Measurements from ENCODE around the gene SLC25A21. TPM values are rescaled to one million over a fixed set of nuclear protein-coding genes. Genes with fewer than 3 reads are reported as not detected.

The SLC25A21 gene
- total and polyA plus RNA-seq, 2 experiments from 2014 or later = 10.6 to 12.1 TPM

GRCh38 chr14:36738269-36738668, 434.1 kb downstream of the SLC25A21 start:
- Histone ChIP-seq H3K4me3 (no peak overlapping the region), H2AFZ (no peak overlapping the region), H3K36me3 (ENCODE audit: insufficient read depth) (no peaks in the 10 kb centered on the region), H3K27me3 (ENCODE audit: insufficient read depth) (no peaks in the 10 kb centered on the region), H3K79me2 (replicated peaks; ENCODE audit: insufficient read depth) (no peaks in the 10 kb centered on the region), H4K20me1 (replicated peaks; ENCODE audit: insufficient read depth) (no peaks in the 10 kb centered on the region), H3K9me2 (ENCODE audit: insufficient read depth) (no peaks in the 10 kb centered on the region), H3K4me2 (no peak overlapping the region), H3K27ac (ENCODE audit: low read depth) (no peak overlapping the region), H3K4me1 (ENCODE audit: insufficient read depth) (no peaks in the 10 kb centered on the region), H3F3A (replicated peaks; ENCODE audit: low read depth) (no peaks in the 10 kb centered on the region)
- peaks cover 4% of the 10 kb centered on the region; the same call in 2 of the 3 replicates for H3K4me1 Mint-ChIP-seq
- H3K36me3 Mint-ChIP-seq (ENCODE audit: low read depth) = no peaks in the 10 kb centered on the region
- no peaks in the 10 kb centered on the region for H3K27me3 Mint-ChIP-seq (ENCODE audit: insufficient read depth, low read depth, poor library complexity)
- no peaks in the 10 kb centered on the region for H3K9me3 Mint-ChIP-seq
- H3K4me3 Mint-ChIP-seq = no peak overlapping the region
- no peak for DNase-seq (ENCODE audit: low spot score)
- no peak overlapping the region for H3K27ac Mint-ChIP-seq
- ATAC-seq = no peak
- no peak for TF ChIP-seq STAT1 (IDR thresholded peaks at IDR 0.05; ENCODE audit: unreplicated experiment)
- TF ChIP-seq NANOG (IDR thresholded peaks at IDR 0.05; ENCODE audit: borderline replicate concordance) = no peak
- TF ChIP-seq, protein P1, sequence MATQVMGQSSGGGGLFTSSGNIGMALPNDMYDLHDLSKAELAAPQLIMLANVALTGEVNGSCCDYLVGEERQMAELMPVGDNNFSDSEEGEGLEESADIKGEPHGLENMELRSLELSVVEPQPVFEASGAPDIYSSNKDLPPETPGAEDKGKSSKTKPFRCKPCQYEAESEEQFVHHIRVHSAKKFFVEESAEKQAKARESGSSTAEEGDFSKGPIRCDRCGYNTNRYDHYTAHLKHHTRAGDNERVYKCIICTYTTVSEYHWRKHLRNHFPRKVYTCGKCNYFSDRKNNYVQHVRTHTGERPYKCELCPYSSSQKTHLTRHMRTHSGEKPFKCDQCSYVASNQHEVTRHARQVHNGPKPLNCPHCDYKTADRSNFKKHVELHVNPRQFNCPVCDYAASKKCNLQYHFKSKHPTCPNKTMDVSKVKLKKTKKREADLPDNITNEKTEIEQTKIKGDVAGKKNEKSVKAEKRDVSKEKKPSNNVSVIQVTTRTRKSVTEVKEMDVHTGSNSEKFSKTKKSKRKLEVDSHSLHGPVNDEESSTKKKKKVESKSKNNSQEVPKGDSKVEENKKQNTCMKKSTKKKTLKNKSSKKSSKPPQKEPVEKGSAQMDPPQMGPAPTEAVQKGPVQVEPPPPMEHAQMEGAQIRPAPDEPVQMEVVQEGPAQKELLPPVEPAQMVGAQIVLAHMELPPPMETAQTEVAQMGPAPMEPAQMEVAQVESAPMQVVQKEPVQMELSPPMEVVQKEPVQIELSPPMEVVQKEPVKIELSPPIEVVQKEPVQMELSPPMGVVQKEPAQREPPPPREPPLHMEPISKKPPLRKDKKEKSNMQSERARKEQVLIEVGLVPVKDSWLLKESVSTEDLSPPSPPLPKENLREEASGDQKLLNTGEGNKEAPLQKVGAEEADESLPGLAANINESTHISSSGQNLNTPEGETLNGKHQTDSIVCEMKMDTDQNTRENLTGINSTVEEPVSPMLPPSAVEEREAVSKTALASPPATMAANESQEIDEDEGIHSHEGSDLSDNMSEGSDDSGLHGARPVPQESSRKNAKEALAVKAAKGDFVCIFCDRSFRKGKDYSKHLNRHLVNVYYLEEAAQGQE (IDR thresholded peaks at IDR 0.05; ENCODE audit: unreplicated experiment) = no peak
- no peak for TF ChIP-seq ETS1 (IDR thresholded peaks at IDR 0.05)
- TF ChIP-seq CREB1 (CRISPR knock-in tag; IDR thresholded peaks at IDR 0.05; ENCODE audit: low read depth) = no peak
- TF ChIP-seq EZH2 (IDR thresholded peaks at IDR 0.05; ENCODE audit: low read depth, unreplicated experiment) = no peak
- TF ChIP-seq, protein P2, sequence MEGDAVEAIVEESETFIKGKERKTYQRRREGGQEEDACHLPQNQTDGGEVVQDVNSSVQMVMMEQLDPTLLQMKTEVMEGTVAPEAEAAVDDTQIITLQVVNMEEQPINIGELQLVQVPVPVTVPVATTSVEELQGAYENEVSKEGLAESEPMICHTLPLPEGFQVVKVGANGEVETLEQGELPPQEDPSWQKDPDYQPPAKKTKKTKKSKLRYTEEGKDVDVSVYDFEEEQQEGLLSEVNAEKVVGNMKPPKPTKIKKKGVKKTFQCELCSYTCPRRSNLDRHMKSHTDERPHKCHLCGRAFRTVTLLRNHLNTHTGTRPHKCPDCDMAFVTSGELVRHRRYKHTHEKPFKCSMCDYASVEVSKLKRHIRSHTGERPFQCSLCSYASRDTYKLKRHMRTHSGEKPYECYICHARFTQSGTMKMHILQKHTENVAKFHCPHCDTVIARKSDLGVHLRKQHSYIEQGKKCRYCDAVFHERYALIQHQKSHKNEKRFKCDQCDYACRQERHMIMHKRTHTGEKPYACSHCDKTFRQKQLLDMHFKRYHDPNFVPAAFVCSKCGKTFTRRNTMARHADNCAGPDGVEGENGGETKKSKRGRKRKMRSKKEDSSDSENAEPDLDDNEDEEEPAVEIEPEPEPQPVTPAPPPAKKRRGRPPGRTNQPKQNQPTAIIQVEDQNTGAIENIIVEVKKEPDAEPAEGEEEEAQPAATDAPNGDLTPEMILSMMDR (conservative IDR thresholded peaks at IDR 0.05; ENCODE audit: low read depth in 2 of 2) = no peak
- TF ChIP-seq, protein P3, sequence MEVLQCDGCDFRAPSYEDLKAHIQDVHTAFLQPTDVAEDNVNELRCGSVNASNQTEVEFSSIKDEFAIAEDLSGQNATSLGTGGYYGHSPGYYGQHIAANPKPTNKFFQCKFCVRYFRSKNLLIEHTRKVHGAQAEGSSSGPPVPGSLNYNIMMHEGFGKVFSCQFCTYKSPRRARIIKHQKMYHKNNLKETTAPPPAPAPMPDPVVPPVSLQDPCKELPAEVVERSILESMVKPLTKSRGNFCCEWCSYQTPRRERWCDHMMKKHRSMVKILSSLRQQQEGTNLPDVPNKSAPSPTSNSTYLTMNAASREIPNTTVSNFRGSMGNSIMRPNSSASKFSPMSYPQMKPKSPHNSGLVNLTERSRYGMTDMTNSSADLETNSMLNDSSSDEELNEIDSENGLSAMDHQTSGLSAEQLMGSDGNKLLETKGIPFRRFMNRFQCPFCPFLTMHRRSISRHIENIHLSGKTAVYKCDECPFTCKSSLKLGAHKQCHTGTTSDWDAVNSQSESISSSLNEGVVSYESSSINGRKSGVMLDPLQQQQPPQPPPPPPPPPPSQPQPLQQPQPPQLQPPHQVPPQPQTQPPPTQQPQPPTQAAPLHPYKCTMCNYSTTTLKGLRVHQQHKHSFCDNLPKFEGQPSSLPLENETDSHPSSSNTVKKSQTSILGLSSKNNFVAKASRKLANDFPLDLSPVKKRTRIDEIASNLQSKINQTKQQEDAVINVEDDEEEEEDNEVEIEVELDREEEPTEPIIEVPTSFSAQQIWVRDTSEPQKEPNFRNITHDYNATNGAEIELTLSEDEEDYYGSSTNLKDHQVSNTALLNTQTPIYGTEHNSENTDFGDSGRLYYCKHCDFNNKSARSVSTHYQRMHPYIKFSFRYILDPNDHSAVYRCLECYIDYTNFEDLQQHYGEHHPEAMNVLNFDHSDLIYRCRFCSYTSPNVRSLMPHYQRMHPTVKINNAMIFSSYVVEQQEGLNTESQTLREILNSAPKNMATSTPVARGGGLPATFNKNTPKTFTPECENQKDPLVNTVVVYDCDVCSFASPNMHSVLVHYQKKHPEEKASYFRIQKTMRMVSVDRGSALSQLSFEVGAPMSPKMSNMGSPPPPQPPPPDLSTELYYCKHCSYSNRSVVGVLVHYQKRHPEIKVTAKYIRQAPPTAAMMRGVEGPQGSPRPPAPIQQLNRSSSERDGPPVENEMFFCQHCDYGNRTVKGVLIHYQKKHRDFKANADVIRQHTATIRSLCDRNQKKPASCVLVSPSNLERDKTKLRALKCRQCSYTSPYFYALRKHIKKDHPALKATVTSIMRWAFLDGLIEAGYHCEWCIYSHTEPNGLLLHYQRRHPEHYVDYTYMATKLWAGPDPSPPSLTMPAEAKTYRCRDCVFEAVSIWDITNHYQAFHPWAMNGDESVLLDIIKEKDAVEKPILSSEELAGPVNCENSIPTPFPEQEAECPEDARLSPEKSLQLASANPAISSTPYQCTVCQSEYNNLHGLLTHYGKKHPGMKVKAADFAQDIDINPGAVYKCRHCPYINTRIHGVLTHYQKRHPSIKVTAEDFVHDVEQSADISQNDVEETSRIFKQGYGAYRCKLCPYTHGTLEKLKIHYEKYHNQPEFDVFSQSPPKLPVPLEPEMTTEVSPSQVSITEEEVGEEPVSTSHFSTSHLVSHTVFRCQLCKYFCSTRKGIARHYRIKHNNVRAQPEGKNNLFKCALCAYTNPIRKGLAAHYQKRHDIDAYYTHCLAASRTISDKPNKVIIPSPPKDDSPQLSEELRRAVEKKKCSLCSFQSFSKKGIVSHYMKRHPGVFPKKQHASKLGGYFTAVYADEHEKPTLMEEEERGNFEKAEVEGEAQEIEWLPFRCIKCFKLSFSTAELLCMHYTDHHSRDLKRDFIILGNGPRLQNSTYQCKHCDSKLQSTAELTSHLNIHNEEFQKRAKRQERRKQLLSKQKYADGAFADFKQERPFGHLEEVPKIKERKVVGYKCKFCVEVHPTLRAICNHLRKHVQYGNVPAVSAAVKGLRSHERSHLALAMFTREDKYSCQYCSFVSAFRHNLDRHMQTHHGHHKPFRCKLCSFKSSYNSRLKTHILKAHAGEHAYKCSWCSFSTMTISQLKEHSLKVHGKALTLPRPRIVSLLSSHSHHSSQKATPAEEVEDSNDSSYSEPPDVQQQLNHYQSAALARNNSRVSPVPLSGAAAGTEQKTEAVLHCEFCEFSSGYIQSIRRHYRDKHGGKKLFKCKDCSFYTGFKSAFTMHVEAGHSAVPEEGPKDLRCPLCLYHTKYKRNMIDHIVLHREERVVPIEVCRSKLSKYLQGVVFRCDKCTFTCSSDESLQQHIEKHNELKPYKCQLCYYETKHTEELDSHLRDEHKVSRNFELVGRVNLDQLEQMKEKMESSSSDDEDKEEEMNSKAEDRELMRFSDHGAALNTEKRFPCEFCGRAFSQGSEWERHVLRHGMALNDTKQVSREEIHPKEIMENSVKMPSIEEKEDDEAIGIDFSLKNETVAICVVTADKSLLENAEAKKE (CRISPR knock-in tag; IDR thresholded peaks at IDR 0.05) = no peak
- no peak for TF ChIP-seq JUNB (IDR thresholded peaks at IDR 0.05; ENCODE audit: unreplicated experiment)
- no peak for TF ChIP-seq ZNF114 (CRISPR knock-in tag; IDR thresholded peaks at IDR 0.05)

All from GM23338 (cell line).